SK-N-SH treated with all-trans-retinoic acid at 6 μM for 48 hours (cell line): ENCODE data around the gene REPIN1.

Experiments
- ATAC-seq: fragments of 200-7000 bp; cut with Tn5 transposase; 3 replicates; pipeline ENCODE4 v1.9.1; 2020; ENCODE audit warnings: mild to moderate bottlenecking, moderate library complexity
- ARNTL ChIP-seq: fragments of 450-650 bp; formaldehyde crosslinking; IDR thresholded peaks from 2 replicates; pipeline ENCODE4 v1.5.0; 2020; ENCODE audit warnings: low read depth, mild to moderate bottlenecking, moderate library complexity, borderline replicate concordance
- BACH2 ChIP-seq: fragments of 250-450 bp; sonication (Bioruptor Pico); IDR thresholded peaks from 2 replicates; pipeline ENCODE4 v1.9.0; 2021; ENCODE audit warnings: mild to moderate bottlenecking, borderline replicate concordance
- CSDC2 ChIP-seq: fragments of 250-450 bp; sonication (Bioruptor Pico); IDR thresholded peaks from 2 replicates; pipeline ENCODE4 v1.5.0; 2020; ENCODE audit warnings: mild to moderate bottlenecking, moderate library complexity
- ESRRG ChIP-seq: fragments of 250-450 bp; sonication (Bioruptor Pico); IDR thresholded peaks from 2 replicates; pipeline ENCODE4 v1.6.1; 2021; ENCODE audit warnings: mild to moderate bottlenecking
- GLIS3 ChIP-seq: fragments of 250-450 bp; sonication (Bioruptor Pico); IDR thresholded peaks from 2 replicates; pipeline ENCODE4 v1.5.0; 2020; ENCODE audit warnings: mild to moderate bottlenecking, moderate library complexity
- ISL1 ChIP-seq: fragments of 250-450 bp; sonication (Bioruptor Pico); IDR thresholded peaks from 2 replicates; pipeline ENCODE4 v2.1.2; 2022; ENCODE audit warnings: mild to moderate bottlenecking, moderate library complexity
- OSR1 ChIP-seq: fragments of 250-450 bp; sonication (Bioruptor Pico); IDR thresholded peaks from 2 replicates; pipeline ENCODE4 v1.8.0; 2022; ENCODE audit warnings: moderate library complexity, mild to moderate bottlenecking, inconsistent platforms
- PPARA ChIP-seq: fragments of 250-450 bp; sonication (Bioruptor Pico); IDR thresholded peaks from 2 replicates; pipeline ENCODE4 v1.5.0; 2020; ENCODE audit warnings: mild to moderate bottlenecking, borderline replicate concordance
- RARB ChIP-seq: fragments of 250-450 bp; sonication (Bioruptor Pico); IDR thresholded peaks from 2 replicates; pipeline ENCODE4 v1.8.0; 2021; ENCODE audit warnings: mild to moderate bottlenecking, moderate library complexity
- SNAI2 ChIP-seq: fragments of 250-450 bp; sonication (Bioruptor Pico); IDR thresholded peaks from 2 replicates; pipeline ENCODE4 v1.5.0; 2020; ENCODE audit warnings: mild to moderate bottlenecking, moderate library complexity
- TCF4 ChIP-seq: fragments of 250-450 bp; sonication (Bioruptor Pico); IDR thresholded peaks from 2 replicates; pipeline ENCODE4 v1.8.0; 2021; ENCODE audit warnings: mild to moderate bottlenecking, moderate library complexity, borderline replicate concordance
- TOX ChIP-seq: fragments of 250-450 bp; sonication (Bioruptor Pico); IDR thresholded peaks from 2 replicates; pipeline ENCODE4 v1.8.0; 2021; ENCODE audit warnings: mild to moderate bottlenecking, moderate library complexity, borderline replicate concordance
- ZC3H10 ChIP-seq: fragments of 250-450 bp; sonication (Bioruptor Pico); IDR thresholded peaks from 2 replicates; pipeline ENCODE4 v1.5.1; 2021; ENCODE audit warnings: mild to moderate bottlenecking, moderate library complexity
- ZFP3 ChIP-seq: fragments of 250-450 bp; sonication (Bioruptor Pico); IDR thresholded peaks from 2 replicates; pipeline ENCODE4 v1.5.0; 2020; ENCODE audit warnings: mild to moderate bottlenecking, moderate library complexity
- ZFP30 ChIP-seq: fragments of 450-650 bp; formaldehyde crosslinking; IDR thresholded peaks from 2 replicates; pipeline ENCODE4 v1.5.0; 2022; ENCODE audit warnings: mild to moderate bottlenecking, moderate library complexity
- TF ChIP-seq, protein P1 (sequence below): fragments of 250-450 bp; sonication (Bioruptor Pico); IDR thresholded peaks from 2 replicates; pipeline ENCODE4 v1.5.1; 2021; ENCODE audit warnings: mild to moderate bottlenecking, moderate library complexity
- TF ChIP-seq, protein P2 (sequence below): fragments of 250-450 bp; sonication (Bioruptor Pico); IDR thresholded peaks from 2 replicates; pipeline ENCODE4 v1.5.0; 2020; ENCODE audit warnings: mild to moderate bottlenecking, moderate library complexity
- TF ChIP-seq, protein P3 (sequence below): fragments of 250-450 bp; sonication (Bioruptor Pico); IDR thresholded peaks from 2 replicates; pipeline ENCODE4 v1.8.0; 2020; ENCODE audit warnings: mild to moderate bottlenecking, moderate library complexity, borderline replicate concordance
- TF ChIP-seq, protein P4 (sequence below): fragments of 250-450 bp; sonication (Bioruptor Pico); IDR thresholded peaks from 2 replicates; pipeline ENCODE4 v1.8.0; 2021; ENCODE audit warnings: low read depth, mild to moderate bottlenecking, moderate library complexity, borderline replicate concordance

Gene REPIN1

DNA sequence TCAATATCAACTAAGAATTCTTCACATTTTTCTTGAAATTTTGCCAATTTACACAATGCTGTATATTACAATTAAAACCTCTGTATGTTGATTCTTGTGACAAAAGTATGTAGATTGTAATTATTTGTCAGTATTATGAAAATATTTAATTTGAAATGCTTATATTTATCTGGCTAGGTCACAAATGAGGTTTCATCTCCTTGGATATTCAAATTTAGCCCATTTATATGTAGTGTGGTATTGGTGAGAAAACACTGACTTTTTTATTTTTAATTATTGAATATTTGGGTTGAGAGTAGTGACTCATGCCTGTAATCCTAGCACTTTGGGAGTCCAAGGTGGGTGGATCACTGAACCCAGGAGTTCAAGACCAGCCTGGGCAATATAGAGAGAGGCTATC lies 24.3 kb upstream of the REPIN1 start:
- TF ChIP-seq, protein P1, sequence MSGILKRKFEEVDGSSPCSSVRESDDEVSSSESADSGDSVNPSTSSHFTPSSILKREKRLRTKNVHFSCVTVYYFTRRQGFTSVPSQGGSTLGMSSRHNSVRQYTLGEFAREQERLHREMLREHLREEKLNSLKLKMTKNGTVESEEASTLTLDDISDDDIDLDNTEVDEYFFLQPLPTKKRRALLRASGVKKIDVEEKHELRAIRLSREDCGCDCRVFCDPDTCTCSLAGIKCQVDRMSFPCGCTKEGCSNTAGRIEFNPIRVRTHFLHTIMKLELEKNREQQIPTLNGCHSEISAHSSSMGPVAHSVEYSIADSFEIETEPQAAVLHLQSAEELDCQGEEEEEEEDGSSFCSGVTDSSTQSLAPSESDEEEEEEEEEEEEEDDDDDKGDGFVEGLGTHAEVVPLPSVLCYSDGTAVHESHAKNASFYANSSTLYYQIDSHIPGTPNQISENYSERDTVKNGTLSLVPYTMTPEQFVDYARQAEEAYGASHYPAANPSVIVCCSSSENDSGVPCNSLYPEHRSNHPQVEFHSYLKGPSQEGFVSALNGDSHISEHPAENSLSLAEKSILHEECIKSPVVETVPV (CRISPR knock-in tag), result no peak
- TF ChIP-seq GLIS3 (CRISPR knock-in tag), result no peak
- no peak for TF ChIP-seq ZFP3
- TF ChIP-seq PPARA (CRISPR knock-in tag), result no peak
- TF ChIP-seq, protein P2, sequence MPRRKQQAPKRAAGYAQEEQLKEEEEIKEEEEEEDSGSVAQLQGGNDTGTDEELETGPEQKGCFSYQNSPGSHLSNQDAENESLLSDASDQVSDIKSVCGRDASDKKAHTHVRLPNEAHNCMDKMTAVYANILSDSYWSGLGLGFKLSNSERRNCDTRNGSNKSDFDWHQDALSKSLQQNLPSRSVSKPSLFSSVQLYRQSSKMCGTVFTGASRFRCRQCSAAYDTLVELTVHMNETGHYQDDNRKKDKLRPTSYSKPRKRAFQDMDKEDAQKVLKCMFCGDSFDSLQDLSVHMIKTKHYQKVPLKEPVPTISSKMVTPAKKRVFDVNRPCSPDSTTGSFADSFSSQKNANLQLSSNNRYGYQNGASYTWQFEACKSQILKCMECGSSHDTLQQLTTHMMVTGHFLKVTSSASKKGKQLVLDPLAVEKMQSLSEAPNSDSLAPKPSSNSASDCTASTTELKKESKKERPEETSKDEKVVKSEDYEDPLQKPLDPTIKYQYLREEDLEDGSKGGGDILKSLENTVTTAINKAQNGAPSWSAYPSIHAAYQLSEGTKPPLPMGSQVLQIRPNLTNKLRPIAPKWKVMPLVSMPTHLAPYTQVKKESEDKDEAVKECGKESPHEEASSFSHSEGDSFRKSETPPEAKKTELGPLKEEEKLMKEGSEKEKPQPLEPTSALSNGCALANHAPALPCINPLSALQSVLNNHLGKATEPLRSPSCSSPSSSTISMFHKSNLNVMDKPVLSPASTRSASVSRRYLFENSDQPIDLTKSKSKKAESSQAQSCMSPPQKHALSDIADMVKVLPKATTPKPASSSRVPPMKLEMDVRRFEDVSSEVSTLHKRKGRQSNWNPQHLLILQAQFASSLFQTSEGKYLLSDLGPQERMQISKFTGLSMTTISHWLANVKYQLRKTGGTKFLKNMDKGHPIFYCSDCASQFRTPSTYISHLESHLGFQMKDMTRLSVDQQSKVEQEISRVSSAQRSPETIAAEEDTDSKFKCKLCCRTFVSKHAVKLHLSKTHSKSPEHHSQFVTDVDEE (CRISPR knock-in tag), result no peak
- no peak for TF ChIP-seq ARNTL
- TF ChIP-seq OSR1, result no peak
- no peak for TF ChIP-seq RARB (CRISPR knock-in tag)
- TF ChIP-seq, all 23 proteins: peak for 0
- no peak for ATAC-seq

DNA sequence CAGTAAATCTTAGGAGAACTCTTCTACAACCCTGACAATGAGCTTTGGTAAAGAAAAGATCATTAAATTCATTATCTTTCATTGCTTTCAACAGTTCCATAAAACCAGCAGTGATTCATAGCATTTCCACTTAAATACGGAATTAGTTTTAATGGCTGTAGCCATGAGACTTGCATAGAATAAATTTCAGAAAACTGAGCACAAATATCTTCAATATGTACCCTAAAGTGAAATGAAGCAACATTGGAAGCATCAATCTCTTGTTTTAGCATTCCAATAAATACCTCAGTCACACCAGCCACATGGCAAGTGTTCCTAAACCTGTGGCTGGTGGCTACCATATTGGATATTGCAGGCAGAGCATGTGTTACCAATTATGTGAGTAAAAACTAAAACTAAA lies 23.6 kb upstream of the REPIN1 start:
- ATAC-seq, result no peak
- TF ChIP-seq PPARA (CRISPR knock-in tag) (no peak), RARB (CRISPR knock-in tag) (no peak), OSR1 (no peak), ZFP3 (no peak), SNAI2 (CRISPR knock-in tag) (no peak), ISL1 (CRISPR knock-in tag) (no peak), ZFP30 (no peak), ESRRG (CRISPR knock-in tag) (no peak), BACH2 (CRISPR knock-in tag) (no peak), ZC3H10 (CRISPR knock-in tag) (no peak), GLIS3 (CRISPR knock-in tag) (no peak), CSDC2 (no peak), TOX (CRISPR knock-in tag) (no peak), TCF4 (CRISPR knock-in tag) (no peak)
- TF ChIP-seq, protein P2 (CRISPR knock-in tag), result no peak
- TF ChIP-seq, protein P1 (CRISPR knock-in tag), result no peak
- TF ChIP-seq, protein P3, sequence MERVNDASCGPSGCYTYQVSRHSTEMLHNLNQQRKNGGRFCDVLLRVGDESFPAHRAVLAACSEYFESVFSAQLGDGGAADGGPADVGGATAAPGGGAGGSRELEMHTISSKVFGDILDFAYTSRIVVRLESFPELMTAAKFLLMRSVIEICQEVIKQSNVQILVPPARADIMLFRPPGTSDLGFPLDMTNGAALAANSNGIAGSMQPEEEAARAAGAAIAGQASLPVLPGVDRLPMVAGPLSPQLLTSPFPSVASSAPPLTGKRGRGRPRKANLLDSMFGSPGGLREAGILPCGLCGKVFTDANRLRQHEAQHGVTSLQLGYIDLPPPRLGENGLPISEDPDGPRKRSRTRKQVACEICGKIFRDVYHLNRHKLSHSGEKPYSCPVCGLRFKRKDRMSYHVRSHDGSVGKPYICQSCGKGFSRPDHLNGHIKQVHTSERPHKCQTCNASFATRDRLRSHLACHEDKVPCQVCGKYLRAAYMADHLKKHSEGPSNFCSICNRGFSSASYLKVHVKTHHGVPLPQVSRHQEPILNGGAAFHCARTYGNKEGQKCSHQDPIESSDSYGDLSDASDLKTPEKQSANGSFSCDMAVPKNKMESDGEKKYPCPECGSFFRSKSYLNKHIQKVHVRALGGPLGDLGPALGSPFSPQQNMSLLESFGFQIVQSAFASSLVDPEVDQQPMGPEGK (CRISPR knock-in tag), result no peak
- TF ChIP-seq, protein P4, sequence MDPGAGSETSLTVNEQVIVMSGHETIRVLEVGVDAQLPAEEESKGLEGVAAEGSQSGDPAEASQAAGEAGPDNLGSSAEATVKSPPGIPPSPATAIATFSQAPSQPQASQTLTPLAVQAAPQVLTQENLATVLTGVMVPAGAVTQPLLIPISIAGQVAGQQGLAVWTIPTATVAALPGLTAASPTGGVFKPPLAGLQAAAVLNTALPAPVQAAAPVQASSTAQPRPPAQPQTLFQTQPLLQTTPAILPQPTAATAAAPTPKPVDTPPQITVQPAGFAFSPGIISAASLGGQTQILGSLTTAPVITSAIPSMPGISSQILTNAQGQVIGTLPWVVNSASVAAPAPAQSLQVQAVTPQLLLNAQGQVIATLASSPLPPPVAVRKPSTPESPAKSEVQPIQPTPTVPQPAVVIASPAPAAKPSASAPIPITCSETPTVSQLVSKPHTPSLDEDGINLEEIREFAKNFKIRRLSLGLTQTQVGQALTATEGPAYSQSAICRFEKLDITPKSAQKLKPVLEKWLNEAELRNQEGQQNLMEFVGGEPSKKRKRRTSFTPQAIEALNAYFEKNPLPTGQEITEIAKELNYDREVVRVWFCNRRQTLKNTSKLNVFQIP (CRISPR knock-in tag), result no peak
- TF ChIP-seq, all 23 proteins: peak for 0
